SK-N-SH (cell line): ENCODE results near the gene EPHX1.

Source experiments
- CTCF ChIP-seq: fragments of 200-600 bp; sonication (generic); IDR thresholded peaks from 2 replicates; pipeline ENCODE4 v1.6.1; 2017; ENCODE audit warnings: antibody characterized with exemption, mild to moderate bottlenecking, moderate library complexity
- EP300 ChIP-seq, 2 experiments: IDR thresholded peaks; 2 replicates each; pipeline versions ENCODE4 v1.4.0 to v1.6.1; 2012; ENCODE audit warnings: borderline replicate concordance in 1 of 2, low read depth in 1 of 2, low read length in 1 of 2
- EZH2phosphoT487 ChIP-seq: fragments of 200-600 bp; sonication (generic); IDR thresholded peaks from 2 replicates; pipeline ENCODE4 v1.6.1; 2017; ENCODE audit warnings: low read depth, mixed run types, mild to moderate bottlenecking, antibody characterized with exemption, moderate library complexity, borderline replicate concordance
- MXI1 ChIP-seq: IDR thresholded peaks from 2 replicates; pipeline ENCODE4 v1.6.1; 2012; ENCODE audit warnings: mild to moderate bottlenecking, low read depth, low read length, improper control_type of control experiment
- NRF1 ChIP-seq: IDR thresholded peaks from 2 replicates; pipeline ENCODE4 v1.6.1; 2012; ENCODE audit warnings: low read depth, mild to moderate bottlenecking, low read length
- POLR2AphosphoS5 ChIP-seq: IDR thresholded peaks from 2 replicates; pipeline ENCODE4 v1.6.1; 2012; ENCODE audit warnings: low read depth, low read length
- ZBTB33 ChIP-seq: IDR thresholded peaks from 2 replicates; pipeline ENCODE4 v1.4.0; 2012; ENCODE audit warnings: low read depth, borderline replicate concordance

- TF ChIP-seq POLR2AphosphoS5, result no peak
- no peak for TF ChIP-seq CTCF
- TF ChIP-seq MXI1, result no peak
- TF ChIP-seq ZBTB33, result no peak
- no peak for TF ChIP-seq NRF1
- no peak for TF ChIP-seq EZH2phosphoT487
- TF ChIP-seq EP300 (IDR thresholded peaks at IDR 0.05; ENCODE audit: borderline replicate concordance in 1 of 2, low read depth in 1 of 2, low read length in 1 of 2), result no peak
Measured at GRCh38 chr1:225881081-225881958, 71.4 kb downstream of the EPHX1 start.
